K562 treated with DMSO at 1 percent for 48 hours (cell line): Measurements from ENCODE around the gene SLC7A4. TPM values are rescaled to one million over a fixed set of nuclear protein-coding genes. Genes with fewer than 3 reads are reported as not detected.

ENCODE experiments used
- total RNA-seq: library from RNA; unstranded; fragments of 300-600 nt; gene quantifications from 2 replicates; pipeline ENCODE4 v1.2.3, GENCODE V29; 2022; ENCODE audit warnings: low replicate concordance; ENCODE audit errors: extremely low read depth

Gene SLC7A4, protein sequence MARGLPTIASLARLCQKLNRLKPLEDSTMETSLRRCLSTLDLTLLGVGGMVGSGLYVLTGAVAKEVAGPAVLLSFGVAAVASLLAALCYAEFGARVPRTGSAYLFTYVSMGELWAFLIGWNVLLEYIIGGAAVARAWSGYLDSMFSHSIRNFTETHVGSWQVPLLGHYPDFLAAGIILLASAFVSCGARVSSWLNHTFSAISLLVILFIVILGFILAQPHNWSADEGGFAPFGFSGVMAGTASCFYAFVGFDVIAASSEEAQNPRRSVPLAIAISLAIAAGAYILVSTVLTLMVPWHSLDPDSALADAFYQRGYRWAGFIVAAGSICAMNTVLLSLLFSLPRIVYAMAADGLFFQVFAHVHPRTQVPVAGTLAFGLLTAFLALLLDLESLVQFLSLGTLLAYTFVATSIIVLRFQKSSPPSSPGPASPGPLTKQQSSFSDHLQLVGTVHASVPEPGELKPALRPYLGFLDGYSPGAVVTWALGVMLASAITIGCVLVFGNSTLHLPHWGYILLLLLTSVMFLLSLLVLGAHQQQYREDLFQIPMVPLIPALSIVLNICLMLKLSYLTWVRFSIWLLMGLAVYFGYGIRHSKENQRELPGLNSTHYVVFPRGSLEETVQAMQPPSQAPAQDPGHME
- not detected in 2 replicates for total RNA-seq

GRCh38 chr22:21032037-21032867 lies at the start of gene SLC7A4:
Gene SLC7A4, minus strand, starts transcription at chr22:21032561. Its CDS starts 749 bp downstream, at chr22:21031812.

GRCh38 chr22:21045585-21046294 lies 13.4 kb upstream of the SLC7A4 start, which contains the start of gene LRRC74B:
Gene LRRC74B, plus strand, starts transcription at chr22:21045946. Its CDS starts 41 bp downstream, at chr22:21045987.

DNA sequence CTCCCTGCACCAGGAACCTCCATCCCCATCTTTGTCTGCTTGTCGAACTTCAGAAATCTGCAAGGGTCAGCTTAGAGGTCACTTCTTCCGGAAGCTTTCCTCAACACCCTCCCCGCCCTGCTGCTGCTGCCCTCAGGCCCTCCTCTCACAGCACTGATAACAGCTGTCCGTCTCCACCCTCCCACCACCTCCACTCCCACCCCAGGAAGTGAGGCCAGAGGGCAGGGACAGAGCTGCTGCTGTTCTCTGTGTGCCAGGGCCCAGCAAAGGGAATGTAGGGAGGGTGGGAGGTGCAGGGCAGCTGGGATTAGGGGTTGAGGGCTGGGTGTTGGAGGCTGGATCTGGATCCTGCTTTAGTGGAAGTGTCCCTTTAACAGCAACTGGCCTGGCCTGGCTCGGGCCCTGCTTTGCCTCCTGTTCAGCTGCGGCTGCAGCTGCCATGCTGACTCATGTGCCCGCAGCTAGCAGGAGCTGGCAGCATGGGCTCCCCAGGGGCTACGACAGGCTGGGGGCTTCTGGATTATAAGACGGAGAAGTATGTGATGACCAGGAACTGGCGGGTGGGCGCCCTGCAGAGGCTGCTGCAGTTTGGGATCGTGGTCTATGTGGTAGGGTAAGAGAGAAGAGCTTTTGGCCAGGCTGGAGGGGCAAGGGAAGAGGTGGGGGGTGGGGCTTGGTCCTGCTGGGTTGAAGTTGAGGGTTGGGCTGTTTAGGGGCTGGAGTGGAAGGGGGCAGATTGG lies 17.5 kb downstream of the SLC7A4 start, which contains the start of gene P2RX6:
TSS of gene P2RX6 (plus strand) at position 440 of the 740 bp plus-strand sequence. CDS start at position 450, 10 bp downstream.

DNA sequence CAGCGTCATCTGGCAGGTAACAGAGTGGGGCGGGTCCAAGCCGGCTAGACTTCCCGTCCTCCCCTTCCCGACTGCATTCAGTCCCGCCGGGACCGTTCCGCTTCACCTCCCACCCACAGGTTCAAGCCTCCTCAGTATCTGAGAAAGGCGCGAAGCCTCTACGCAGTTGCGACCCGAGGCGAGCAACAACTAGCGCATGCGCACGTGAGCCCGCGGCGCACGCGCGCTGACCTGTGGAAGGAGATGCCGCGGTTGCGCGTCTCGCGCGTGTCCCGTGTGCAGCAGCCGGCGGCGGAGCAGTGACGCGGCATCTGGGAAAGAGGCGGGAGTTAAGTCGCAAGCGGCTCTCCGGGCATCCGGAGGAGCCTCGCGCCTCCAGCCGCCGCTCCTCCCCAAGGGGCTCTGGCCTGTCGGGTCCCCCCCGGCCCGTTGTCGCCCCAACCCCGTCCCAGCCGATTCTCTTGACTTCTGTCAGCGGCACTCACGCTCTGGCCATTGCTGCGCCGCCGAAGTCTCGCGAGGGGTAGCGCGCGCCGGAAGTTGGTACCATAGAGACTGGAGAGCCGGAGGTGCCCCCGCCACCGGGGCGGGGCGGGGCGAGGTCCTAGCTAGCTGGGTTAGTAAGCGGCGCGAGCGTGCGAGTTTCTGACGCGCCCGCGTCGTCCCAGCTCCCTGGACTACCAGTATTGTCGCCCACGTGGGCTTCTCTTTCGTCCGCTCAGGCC lies 30.6 kb downstream of the SLC7A4 start, which contains the start of gene THAP7:
TSS of gene THAP7 (minus strand) at position 518 of the 725 bp plus-strand sequence. CDS start at position 311, 207 bp downstream.

GRCh38 chr22:20981787-20982562 lies 50.4 kb downstream of the SLC7A4 start, which contains the start of gene LZTR1:
Gene LZTR1, plus strand, starts transcription at chr22:20982297. Its CDS starts 75 bp downstream, at chr22:20982372.

Other genes starting within 250 kb of the SLC7A4 start
- 418 TPM in 1 of 2 replicates, not detected in the other for gene PI4KA, start 173.8 kb downstream of the SLC7A4 start, total RNA-seq
- not detected in 2 replicates for gene SNAP29, start 173.6 kb downstream of the SLC7A4 start, total RNA-seq
- 88.5 and 326 TPM in 2 replicates for gene CRKL, start 115.2 kb downstream of the SLC7A4 start, total RNA-seq
- gene AIFM3, start 65.3 kb downstream of the SLC7A4 start, total RNA-seq: not detected in 2 replicates
- gene LZTR1, start 50.3 kb downstream of the SLC7A4 start, total RNA-seq: not detected in 2 replicates
- 529 TPM in 1 of 2 replicates, not detected in the other for gene THAP7, start 30.4 kb downstream of the SLC7A4 start, total RNA-seq
- gene P2RX6, start 17.4 kb downstream of the SLC7A4 start, total RNA-seq: not detected in 2 replicates
- not detected in 2 replicates for gene LRRC74B, start 13.4 kb upstream of the SLC7A4 start, total RNA-seq